ENCODE data around the gene SLC37A2.

DNA sequence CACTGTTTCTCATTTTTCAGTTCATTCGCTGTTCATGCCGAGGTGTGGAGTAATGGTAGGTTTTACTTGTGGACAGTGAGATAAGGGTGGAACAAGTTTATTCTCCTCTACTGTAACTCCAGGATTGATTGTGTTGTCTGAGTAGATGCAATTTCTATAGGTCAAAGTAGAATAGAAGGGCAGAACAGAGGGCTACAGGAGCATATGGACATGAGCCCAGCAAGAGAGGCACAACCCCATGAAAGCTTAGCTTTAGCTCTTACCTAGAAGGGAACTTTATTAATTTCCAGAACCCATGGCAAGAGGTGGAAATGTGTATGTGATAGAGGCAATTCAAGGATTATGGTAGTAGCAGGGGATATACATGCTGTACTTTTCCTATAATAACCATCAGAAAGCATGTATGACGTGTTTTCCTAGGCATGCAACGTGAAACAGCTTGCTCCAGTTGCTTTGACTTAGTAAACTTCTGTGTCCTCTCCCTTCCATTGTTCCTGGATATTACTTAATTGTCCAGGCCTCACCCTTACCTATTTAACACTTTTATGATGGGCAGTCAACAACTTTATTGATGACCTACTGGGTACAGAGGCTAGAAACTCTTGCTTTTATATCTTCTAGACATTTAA lies 13.8 kb upstream of the SLC37A2 start:
- TF ChIP-seq CTCF (IDR thresholded peaks at IDR 0.05) (no peak), SIN3A (IDR thresholded peaks at IDR 0.05; ENCODE audit: borderline replicate concordance, insufficient read depth, low read depth, low read length) (no peak), TCF7L2 (IDR thresholded peaks at IDR 0.05; ENCODE audit: low read depth, low read length) (no peak)
- TF ChIP-seq, protein P1, sequence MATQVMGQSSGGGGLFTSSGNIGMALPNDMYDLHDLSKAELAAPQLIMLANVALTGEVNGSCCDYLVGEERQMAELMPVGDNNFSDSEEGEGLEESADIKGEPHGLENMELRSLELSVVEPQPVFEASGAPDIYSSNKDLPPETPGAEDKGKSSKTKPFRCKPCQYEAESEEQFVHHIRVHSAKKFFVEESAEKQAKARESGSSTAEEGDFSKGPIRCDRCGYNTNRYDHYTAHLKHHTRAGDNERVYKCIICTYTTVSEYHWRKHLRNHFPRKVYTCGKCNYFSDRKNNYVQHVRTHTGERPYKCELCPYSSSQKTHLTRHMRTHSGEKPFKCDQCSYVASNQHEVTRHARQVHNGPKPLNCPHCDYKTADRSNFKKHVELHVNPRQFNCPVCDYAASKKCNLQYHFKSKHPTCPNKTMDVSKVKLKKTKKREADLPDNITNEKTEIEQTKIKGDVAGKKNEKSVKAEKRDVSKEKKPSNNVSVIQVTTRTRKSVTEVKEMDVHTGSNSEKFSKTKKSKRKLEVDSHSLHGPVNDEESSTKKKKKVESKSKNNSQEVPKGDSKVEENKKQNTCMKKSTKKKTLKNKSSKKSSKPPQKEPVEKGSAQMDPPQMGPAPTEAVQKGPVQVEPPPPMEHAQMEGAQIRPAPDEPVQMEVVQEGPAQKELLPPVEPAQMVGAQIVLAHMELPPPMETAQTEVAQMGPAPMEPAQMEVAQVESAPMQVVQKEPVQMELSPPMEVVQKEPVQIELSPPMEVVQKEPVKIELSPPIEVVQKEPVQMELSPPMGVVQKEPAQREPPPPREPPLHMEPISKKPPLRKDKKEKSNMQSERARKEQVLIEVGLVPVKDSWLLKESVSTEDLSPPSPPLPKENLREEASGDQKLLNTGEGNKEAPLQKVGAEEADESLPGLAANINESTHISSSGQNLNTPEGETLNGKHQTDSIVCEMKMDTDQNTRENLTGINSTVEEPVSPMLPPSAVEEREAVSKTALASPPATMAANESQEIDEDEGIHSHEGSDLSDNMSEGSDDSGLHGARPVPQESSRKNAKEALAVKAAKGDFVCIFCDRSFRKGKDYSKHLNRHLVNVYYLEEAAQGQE (IDR thresholded peaks at IDR 0.05; ENCODE audit: insufficient read depth in 1 of 2, low read depth in 2 of 2, low read length in 1 of 2), result no peak

All from Panc1 (cell line).